Activated CD4-positive, alpha-beta T cell treated with anti-CD3 and anti-CD28 coated beads for 36 hours (primary cell): ENCODE measurements around the gene MBL2. TPM values are rescaled to one million over a fixed set of nuclear protein-coding genes. Genes with fewer than 3 reads are reported as not detected.

ENCODE experiments used
- ATAC-seq: fragments of 200-7000 bp; cut with Tn5 transposase; one replicate; pipeline ENCODE4 v1.10.0; 2021; ENCODE audit warnings: mild to moderate bottlenecking, moderate library complexity
- CTCF ChIA-PET: fragments of 350-600 bp; sonication (Branson Sonifier 250); formaldehyde crosslinking; loops from one replicate; lab custom pipeline; 2021; ENCODE audit warnings: antibody characterized with exemption; lab: Charles Lee
- POLR2A ChIA-PET: fragments of 350-600 bp; sonication (Branson Sonifier 250); formaldehyde crosslinking; loops from one replicate; lab custom pipeline; 2021; ENCODE audit warnings: antibody characterized with exemption, inconsistent platforms; lab: Charles Lee
- DNase-seq: peaks from one replicate; pipeline ENCODE4 v3.0.0-alpha.2; 2020
- H3K27ac Mint-ChIP-seq: one replicate; pipeline ENCODE4 v1.8.0; 2021; ENCODE audit warnings: mixed read lengths
- H3K27me3 Mint-ChIP-seq: one replicate; pipeline ENCODE4 v1.8.0; 2021; ENCODE audit warnings: mixed read lengths
- H3K36me3 Mint-ChIP-seq: one replicate; pipeline ENCODE4 v1.8.0; 2021; ENCODE audit warnings: low read depth, mixed read lengths
- H3K4me1 Mint-ChIP-seq: one replicate; pipeline ENCODE4 v1.8.0; 2021; ENCODE audit warnings: mixed read lengths
- H3K4me3 Mint-ChIP-seq: one replicate; pipeline ENCODE4 v1.8.0; 2021; ENCODE audit warnings: mild to moderate bottlenecking, moderate library complexity, mixed read lengths
- H3K9me3 Mint-ChIP-seq: one replicate; pipeline ENCODE4 v1.8.0; 2021; ENCODE audit warnings: low read depth, mixed read lengths
- intact Hi-C, 2 experiments: fragments of 100-400 bp; cut with DNase I in 1 of 2; cut with micrococcal nuclease in 1 of 2; formaldehyde crosslinking; loops; one replicate each; pipeline versions ENCODE4 v1.14.2 to v1.15.1; 2022 to 2024; cut with DNase I, micrococcal nuclease
- total RNA-seq, 2 experiments: library from RNA; stranded (reverse); gene quantifications; one replicate each; pipeline ENCODE4 v1.2.3, GENCODE V29; 2021

Gene MBL2
- total RNA-seq, 2 experiments from 2014 or later: not detected

GRCh38 chr10:52729271-52730104, 43.1 kb downstream of the MBL2 start:
- Mint-ChIP-seq H3K27ac (no peak overlapping the region), H3K4me1 (no peaks in the 10 kb centered on the region), H3K27me3 (no peaks in the 10 kb centered on the region), H3K36me3 (no peaks in the 10 kb centered on the region), H3K4me3 (no peak overlapping the region), H3K9me3 (peaks cover 5% of the 10 kb centered on the region)
- ATAC-seq (no peak), DNase-seq (no peak)
- intact Hi-C loops: loop anchor here (1.0 kb wide), 2 partner anchors 85 to 421 kb away; no protein-coding TSS in a partner anchor
- CTCF ChIA-PET: interaction anchor here (1.0 kb wide), 1 partner anchor 84 kb away, joined by 7 read pairs; no protein-coding TSS in a partner anchor
- POLR2A ChIA-PET: no interaction called here

GRCh38 chr10:52720018-52720417, 52.6 kb downstream of the MBL2 start:
- Mint-ChIP-seq H3K4me1 (no peaks in the 10 kb centered on the region), H3K36me3 (no peaks in the 10 kb centered on the region), H3K4me3 (no peak overlapping the region), H3K27me3 (no peaks in the 10 kb centered on the region), H3K27ac (no peak overlapping the region), H3K9me3 (peaks cover 9% of the 10 kb centered on the region)
- POLR2A ChIA-PET: no interaction called here
- DNase-seq: no peak
- CTCF ChIA-PET: interaction anchor here (1.0 kb wide), 1 partner anchor 72 kb away, joined by 3 read pairs; no protein-coding TSS in a partner anchor
- no peak for ATAC-seq
- intact Hi-C loops: no loop called here
